Memory B cell (primary cell): ENCODE measurements around the gene DBR1.
A peak's percentile ranks its signal among the peaks of the same experiment; 100 is the strongest.

Experiments
- ATAC-seq: fragments of 150-1000 bp; cut with Tn5 transposase; 2 replicates; pipeline ENCODE4 v1.10.0; 2021; ENCODE audit warnings: low read depth, mild to moderate bottlenecking, moderate library complexity
- DNase-seq, 2 donors: peaks; one replicate each; pipeline ENCODE4 v3.0.0; 2022; ENCODE audit warnings: low spot score in 2 of 2
- H3K27ac Mint-ChIP-seq: one replicate; pipeline ENCODE4 v1.8.0; 2022; ENCODE audit warnings: mild to moderate bottlenecking, moderate library complexity, mixed read lengths
- H3K27me3 Mint-ChIP-seq: one replicate; pipeline ENCODE4 v1.8.0; 2022; ENCODE audit warnings: mixed read lengths
- H3K36me3 Mint-ChIP-seq: one replicate; pipeline ENCODE4 v1.8.0; 2022; ENCODE audit warnings: mild to moderate bottlenecking, mixed read lengths
- H3K4me1 Mint-ChIP-seq: one replicate; pipeline ENCODE4 v1.8.0; 2022; ENCODE audit warnings: mixed read lengths
- H3K4me3 Mint-ChIP-seq: one replicate; pipeline ENCODE4 v1.8.0; 2022; ENCODE audit warnings: mild to moderate bottlenecking, moderate library complexity, mixed read lengths
- H3K9me3 Mint-ChIP-seq: one replicate; pipeline ENCODE4 v1.8.0; 2022; ENCODE audit warnings: mixed read lengths

DBR1 gene, protein sequence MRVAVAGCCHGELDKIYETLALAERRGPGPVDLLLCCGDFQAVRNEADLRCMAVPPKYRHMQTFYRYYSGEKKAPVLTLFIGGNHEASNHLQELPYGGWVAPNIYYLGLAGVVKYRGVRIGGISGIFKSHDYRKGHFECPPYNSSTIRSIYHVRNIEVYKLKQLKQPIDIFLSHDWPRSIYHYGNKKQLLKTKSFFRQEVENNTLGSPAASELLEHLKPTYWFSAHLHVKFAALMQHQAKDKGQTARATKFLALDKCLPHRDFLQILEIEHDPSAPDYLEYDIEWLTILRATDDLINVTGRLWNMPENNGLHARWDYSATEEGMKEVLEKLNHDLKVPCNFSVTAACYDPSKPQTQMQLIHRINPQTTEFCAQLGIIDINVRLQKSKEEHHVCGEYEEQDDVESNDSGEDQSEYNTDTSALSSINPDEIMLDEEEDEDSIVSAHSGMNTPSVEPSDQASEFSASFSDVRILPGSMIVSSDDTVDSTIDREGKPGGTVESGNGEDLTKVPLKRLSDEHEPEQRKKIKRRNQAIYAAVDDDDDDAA

GRCh38 chr3:138174421-138175131 is at the start of gene DBR1:
Gene DBR1 (minus strand): TSS chr3:138174921. CDS start chr3:138174795, 126 bp downstream.
- H3K9me3 Mint-ChIP-seq = no peaks in the 10 kb centered on the region
- no peaks in the 10 kb centered on the region for H3K27me3 Mint-ChIP-seq

DNA sequence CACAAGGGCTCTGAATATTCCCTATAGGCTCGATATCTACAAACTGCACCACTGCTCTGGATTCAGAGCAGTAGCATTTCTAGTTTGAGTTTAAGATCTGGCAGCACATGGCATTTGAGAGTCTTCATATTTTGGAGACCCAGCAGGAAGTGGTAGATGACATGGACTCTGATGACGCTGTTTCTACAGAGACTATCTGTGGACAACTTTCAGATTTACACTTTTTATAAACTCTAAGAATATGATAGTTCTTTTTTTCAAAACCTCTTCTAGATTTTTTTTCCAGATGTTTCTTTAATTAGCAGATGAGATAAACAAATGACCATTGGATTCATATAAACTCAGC is 48.2 kb upstream of the DBR1 start:
- H3K36me3 Mint-ChIP-seq = peaks cover 31% of the 10 kb centered on the region
- no peak overlapping the region for H3K4me3 Mint-ChIP-seq
- no peaks in the 10 kb centered on the region for H3K27me3 Mint-ChIP-seq
- no peak overlapping the region for H3K27ac Mint-ChIP-seq
- peaks cover 16% of the 10 kb centered on the region for H3K4me1 Mint-ChIP-seq
- ATAC-seq = no peak
- no peak for DNase-seq
- no peaks in the 10 kb centered on the region for H3K9me3 Mint-ChIP-seq

More at GRCh38 chr3:138174421-138175131, at the start of gene DBR1:
- DNase-seq (peak; percentile 67 to 73), ATAC-seq (peak; percentile 89)
- Mint-ChIP-seq H3K4me1 (peaks cover 22% of the 10 kb centered on the region), H3K36me3 (peaks cover 6% of the 10 kb centered on the region), H3K27ac (peak within 1 kb of the TSS; percentile 91), H3K4me3 (peak within 1 kb of the TSS; percentile 95)

- Mint-ChIP-seq H3K27ac (no peak overlapping the region), H3K27me3 (no peaks in the 10 kb centered on the region), H3K9me3 (no peaks in the 10 kb centered on the region), H3K4me1 (peaks cover 19% of the 10 kb centered on the region), H3K4me3 (no peak overlapping the region), H3K36me3 (peaks cover 26% of the 10 kb centered on the region)
- ATAC-seq (no peak), DNase-seq (no peak)
Observed at GRCh38 chr3:138222131-138222941, 47.6 kb upstream of the DBR1 start.

- Mint-ChIP-seq H3K4me1 (peaks cover 19% of the 10 kb centered on the region), H3K36me3 (peaks cover 17% of the 10 kb centered on the region), H3K27me3 (no peaks in the 10 kb centered on the region), H3K9me3 (no peaks in the 10 kb centered on the region), H3K4me3 (no peak overlapping the region), H3K27ac (no peak overlapping the region)
- DNase-seq (no peak), ATAC-seq (no peak)
Observed at GRCh38 chr3:138220788-138221187, 46.1 kb upstream of the DBR1 start.

DNA sequence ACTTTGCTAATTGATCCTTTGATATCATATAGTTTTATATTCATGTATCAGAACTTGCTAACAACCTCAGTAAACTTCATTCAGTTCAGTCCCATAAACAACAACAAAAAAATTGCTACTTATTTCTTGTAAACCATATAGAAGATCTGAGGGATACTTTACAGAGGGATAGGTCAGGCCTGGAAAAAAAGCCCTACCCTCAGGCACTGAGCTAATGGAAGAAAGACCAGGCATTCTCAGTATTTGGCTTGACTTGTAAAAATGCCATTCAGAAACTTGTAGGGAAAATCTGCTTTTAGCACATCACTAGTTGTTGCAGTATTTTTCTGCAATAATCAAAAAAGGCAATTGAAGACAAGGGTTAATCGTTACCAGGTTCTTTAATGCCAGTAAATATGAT is 45.5 kb upstream of the DBR1 start:
- Mint-ChIP-seq H3K4me1 (peaks cover 19% of the 10 kb centered on the region), H3K27me3 (no peaks in the 10 kb centered on the region), H3K9me3 (no peaks in the 10 kb centered on the region), H3K36me3 (peaks cover 12% of the 10 kb centered on the region), H3K4me3 (no peak overlapping the region), H3K27ac (peak overlapping the region; percentile 37)
- ATAC-seq (no peak), DNase-seq (no peak)

GRCh38 chr3:138219255-138219654 is 44.5 kb upstream of the DBR1 start:
- no peak for DNase-seq
- no peaks in the 10 kb centered on the region for H3K9me3 Mint-ChIP-seq
- no peaks in the 10 kb centered on the region for H3K27me3 Mint-ChIP-seq
- H3K36me3 Mint-ChIP-seq = peaks cover 13% of the 10 kb centered on the region
- peaks cover 19% of the 10 kb centered on the region for H3K4me1 Mint-ChIP-seq
- H3K27ac Mint-ChIP-seq = no peak overlapping the region
- no peak overlapping the region for H3K4me3 Mint-ChIP-seq
- no peak for ATAC-seq

GRCh38 chr3:138213398-138214085 is 38.8 kb upstream of the DBR1 start:
- H3K4me3 Mint-ChIP-seq = no peak overlapping the region

GRCh38 chr3:138210528-138210927 is 35.8 kb upstream of the DBR1 start:
- peaks cover 20% of the 10 kb centered on the region for H3K36me3 Mint-ChIP-seq
- no peaks in the 10 kb centered on the region for H3K9me3 Mint-ChIP-seq
- H3K27ac Mint-ChIP-seq = no peak overlapping the region
- H3K4me1 Mint-ChIP-seq = peaks cover 15% of the 10 kb centered on the region
- H3K27me3 Mint-ChIP-seq = no peaks in the 10 kb centered on the region
- DNase-seq (no peak), ATAC-seq (no peak)
- no peak overlapping the region for H3K4me3 Mint-ChIP-seq

More at GRCh38 chr3:138213398-138214085, 38.8 kb upstream of the DBR1 start:
- no peak for DNase-seq
- H3K9me3 Mint-ChIP-seq = no peaks in the 10 kb centered on the region
- no peak for ATAC-seq
- peaks cover 13% of the 10 kb centered on the region for H3K4me1 Mint-ChIP-seq
- H3K27me3 Mint-ChIP-seq = no peaks in the 10 kb centered on the region
- H3K36me3 Mint-ChIP-seq = peaks cover 11% of the 10 kb centered on the region
- no peak overlapping the region for H3K27ac Mint-ChIP-seq

- DNase-seq = no peak
- peaks cover 23% of the 10 kb centered on the region for H3K36me3 Mint-ChIP-seq
- H3K4me3 Mint-ChIP-seq = no peak overlapping the region
- H3K9me3 Mint-ChIP-seq = no peaks in the 10 kb centered on the region
- H3K27ac Mint-ChIP-seq = peak overlapping the region; percentile 33
- peaks cover 30% of the 10 kb centered on the region for H3K4me1 Mint-ChIP-seq
- ATAC-seq = no peak
- no peaks in the 10 kb centered on the region for H3K27me3 Mint-ChIP-seq
Observed at GRCh38 chr3:138206196-138206595, 31.5 kb upstream of the DBR1 start.

- ATAC-seq (no peak), DNase-seq (no peak)
- H3K36me3 Mint-ChIP-seq = peaks cover 23% of the 10 kb centered on the region
- no peak overlapping the region for H3K4me3 Mint-ChIP-seq
- H3K9me3 Mint-ChIP-seq = no peaks in the 10 kb centered on the region
- H3K27ac Mint-ChIP-seq = no peak overlapping the region
- no peaks in the 10 kb centered on the region for H3K27me3 Mint-ChIP-seq
- H3K4me1 Mint-ChIP-seq = peaks cover 31% of the 10 kb centered on the region
Observed at GRCh38 chr3:138205527-138205926, 30.8 kb upstream of the DBR1 start.

- Mint-ChIP-seq H3K9me3 (no peaks in the 10 kb centered on the region), H3K4me3 (no peak overlapping the region), H3K4me1 (peaks cover 40% of the 10 kb centered on the region), H3K36me3 (peaks cover 24% of the 10 kb centered on the region), H3K27me3 (no peaks in the 10 kb centered on the region), H3K27ac (peak overlapping the region; percentile 22)
- DNase-seq = no peak
- ATAC-seq = no peak
Observed at GRCh38 chr3:138203938-138204337, 29.2 kb upstream of the DBR1 start.

- Mint-ChIP-seq H3K4me1 (peaks cover 40% of the 10 kb centered on the region), H3K27me3 (no peaks in the 10 kb centered on the region), H3K36me3 (peaks cover 19% of the 10 kb centered on the region), H3K4me3 (no peak overlapping the region), H3K27ac (no peak overlapping the region), H3K9me3 (no peaks in the 10 kb centered on the region)
- DNase-seq (no peak), ATAC-seq (no peak)
Observed at GRCh38 chr3:138202945-138203701, 28.4 kb upstream of the DBR1 start.

- H3K36me3 Mint-ChIP-seq = peaks cover 13% of the 10 kb centered on the region
- peaks cover 31% of the 10 kb centered on the region for H3K4me1 Mint-ChIP-seq
- DNase-seq (no peak), ATAC-seq (no peak)
- H3K27ac Mint-ChIP-seq = no peak overlapping the region
- H3K4me3 Mint-ChIP-seq = no peak overlapping the region
- no peaks in the 10 kb centered on the region for H3K27me3 Mint-ChIP-seq
- no peaks in the 10 kb centered on the region for H3K9me3 Mint-ChIP-seq
Observed at GRCh38 chr3:138200424-138200823, 25.7 kb upstream of the DBR1 start.
